MM.1S (cell line): ENCODE measurements around the gene ART5.
"Not testable (repeated sequence)": the region's sequence is repeated elsewhere in the genome, so short reads cannot be mapped to it uniquely, and the experiment has no call there.

ENCODE experiments used
- DNase-seq: peaks from one replicate; pipeline ENCODE4 v3.0.0-alpha.2; 2015
- H2AFZ ChIP-seq: fragments of 300-600 bp; sonication (generic); 2 replicates; pipeline ENCODE4 v1.6.0; 2016; ENCODE audit warnings: antibody characterized with exemption, low read length
- H3F3A ChIP-seq: fragments of 300-600 bp; sonication (generic); 2 replicates; pipeline ENCODE4 v1.6.1; 2016; ENCODE audit warnings: mild to moderate bottlenecking, antibody characterized with exemption, low read length, moderate library complexity, mixed read lengths; ENCODE audit not compliant: insufficient read depth
- H3K27ac ChIP-seq: fragments of 300-600 bp; sonication (generic); 2 replicates; pipeline ENCODE4 v1.5.1; 2016; ENCODE audit warnings: mild to moderate bottlenecking, low read length
- H3K27me3 ChIP-seq: fragments of 300-600 bp; sonication (generic); replicated peaks from 2 replicates; pipeline ENCODE4 v1.6.0; 2016; ENCODE audit warnings: low read length; ENCODE audit not compliant: insufficient read depth
- H3K36me3 ChIP-seq: fragments of 300-600 bp; sonication (generic); replicated peaks from 2 replicates; pipeline ENCODE4 v1.6.1; 2016; ENCODE audit warnings: mild to moderate bottlenecking, low read length, mixed read lengths; ENCODE audit not compliant: insufficient read depth
- H3K4me1 ChIP-seq: fragments of 300-600 bp; sonication (generic); 2 replicates; pipeline ENCODE4 v1.6.1; 2016; ENCODE audit warnings: low read length, mixed read lengths
- H3K4me2 ChIP-seq: fragments of 300-600 bp; sonication (generic); 2 replicates; pipeline ENCODE4 v1.6.0; 2016; ENCODE audit warnings: low read depth, low read length
- H3K4me3 ChIP-seq: fragments of 300-600 bp; sonication (generic); 2 replicates; pipeline ENCODE4 v1.5.1; 2016; ENCODE audit warnings: low read length, mixed read lengths
- H3K79me2 ChIP-seq: fragments of 300-600 bp; sonication (generic); 2 replicates; pipeline ENCODE4 v1.6.1; 2016; ENCODE audit warnings: mixed run types, low read length, mixed read lengths
- H3K9ac ChIP-seq: fragments of 300-600 bp; sonication (generic); 2 replicates; pipeline ENCODE4 v1.6.1; 2016; ENCODE audit warnings: low read length, mixed read lengths
- H3K9me2 ChIP-seq: fragments of 300-600 bp; sonication (generic); replicated peaks from 2 replicates; pipeline ENCODE4 v1.6.1; 2016; ENCODE audit warnings: mild to moderate bottlenecking, low read length, mixed read lengths; ENCODE audit not compliant: insufficient read depth
- H3K9me3 ChIP-seq: fragments of 300-600 bp; sonication (generic); replicated peaks from 2 replicates; pipeline ENCODE4 v1.6.1; 2016; ENCODE audit warnings: mild to moderate bottlenecking, low read length, mixed read lengths; ENCODE audit not compliant: insufficient read depth
- H4K20me1 ChIP-seq: fragments of 300-600 bp; sonication (generic); 2 replicates; pipeline ENCODE4 v1.6.1; 2016; ENCODE audit warnings: mild to moderate bottlenecking, low read length, moderate library complexity, mixed read lengths; ENCODE audit not compliant: insufficient read depth

The ART5 gene

GRCh38 chr11:3597743-3598142, 44.0 kb downstream of the ART5 start:
- not testable (repeated sequence) for H3K9me3 ChIP-seq, DNase-seq, H3K79me2 ChIP-seq, H3K9ac ChIP-seq, H3F3A ChIP-seq, H3K9me2 ChIP-seq, H3K4me1 ChIP-seq, H4K20me1 ChIP-seq, H3K27me3 ChIP-seq, H2AFZ ChIP-seq, H3K4me2 ChIP-seq, H3K27ac ChIP-seq, H3K4me3 ChIP-seq, H3K36me3 ChIP-seq

DNA sequence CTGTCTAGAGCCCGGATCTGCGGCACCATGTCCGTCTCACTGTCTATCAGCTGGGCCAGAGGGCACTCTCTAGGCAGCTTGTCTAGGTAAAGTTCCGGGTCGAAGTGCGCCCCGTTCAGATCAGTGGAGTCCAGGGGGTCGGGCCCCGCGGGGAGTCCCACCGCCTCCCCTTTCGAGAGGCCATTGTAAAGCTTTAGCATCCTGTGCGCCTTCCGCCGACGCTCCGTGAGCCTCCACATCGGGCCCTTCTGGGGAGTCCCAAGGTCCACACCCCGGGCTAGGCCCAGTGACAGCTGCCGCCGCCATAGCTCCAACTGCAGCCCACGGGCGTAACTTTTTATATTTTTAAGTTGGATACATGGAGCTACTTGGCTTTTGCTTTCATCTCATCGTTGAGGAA, 50.5 kb downstream of the ART5 start:
- H3K27me3 ChIP-seq, H3K4me1 ChIP-seq, H4K20me1 ChIP-seq, H3K4me2 ChIP-seq, H3K9me2 ChIP-seq, DNase-seq, H3K9ac ChIP-seq, H3K4me3 ChIP-seq, H3K9me3 ChIP-seq, H3K27ac ChIP-seq, H2AFZ ChIP-seq, H3K36me3 ChIP-seq, H3K79me2 ChIP-seq, H3F3A ChIP-seq: not testable (repeated sequence)

DNA sequence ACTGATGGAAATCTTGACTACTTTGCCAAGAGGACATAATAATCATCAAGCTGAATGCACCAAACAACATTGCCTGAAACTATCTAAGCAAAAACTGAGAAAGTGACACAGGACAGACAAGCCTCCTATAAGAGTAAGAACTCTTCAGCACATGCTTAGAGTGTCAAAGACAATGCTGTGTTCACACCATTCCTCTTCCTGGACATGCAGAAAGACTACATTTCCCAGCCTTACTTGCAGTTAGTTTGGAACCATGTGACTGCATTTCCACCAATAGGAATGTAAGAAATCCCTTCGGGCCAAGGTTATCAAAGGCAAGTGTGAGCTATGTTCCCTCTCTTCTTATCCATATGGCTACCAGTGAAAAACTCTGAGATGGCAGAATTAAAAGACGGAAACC, 51.6 kb downstream of the ART5 start:
- H2AFZ ChIP-seq, H3K27ac ChIP-seq, H3K4me1 ChIP-seq, H3K4me3 ChIP-seq, H3K9me3 ChIP-seq, H3K27me3 ChIP-seq, H3F3A ChIP-seq, H4K20me1 ChIP-seq, H3K36me3 ChIP-seq, DNase-seq, H3K9ac ChIP-seq, H3K79me2 ChIP-seq, H3K4me2 ChIP-seq, H3K9me2 ChIP-seq: not testable (repeated sequence)

GRCh38 chr11:3588776-3589175, 53.0 kb downstream of the ART5 start:
- not testable (repeated sequence) for H3K79me2 ChIP-seq, H3K27ac ChIP-seq, H3K27me3 ChIP-seq, H3K36me3 ChIP-seq, H3F3A ChIP-seq, H3K4me1 ChIP-seq, H2AFZ ChIP-seq, H3K4me2 ChIP-seq, H3K4me3 ChIP-seq, H3K9me3 ChIP-seq, H3K9me2 ChIP-seq, H4K20me1 ChIP-seq, H3K9ac ChIP-seq, DNase-seq
